ENCODE data around the gene USP7.
"Not testable (repeated sequence)": the region's sequence is repeated elsewhere in the genome, so short reads cannot be mapped to it uniquely, and the experiment has no call there.

The USP7 gene

GRCh38 chr16:8898660-8899318, 64.9 kb downstream of the USP7 start:
- no peak for DNase-seq

- DNase-seq, result no peak
These were observed 68.9 kb downstream of the USP7 start for GRCh38 chr16:8894736-8895334.

- DNase-seq, result no peak
These were observed 69.6 kb downstream of the USP7 start for GRCh38 chr16:8893976-8894690.

- DNase-seq, result no peak
These were observed 70.3 kb downstream of the USP7 start for GRCh38 chr16:8893426-8893825.

- DNase-seq, result no peak
These were observed 71.6 kb downstream of the USP7 start for GRCh38 chr16:8892101-8892575.

- no peak for DNase-seq
These were observed 73.2 kb downstream of the USP7 start for GRCh38 chr16:8890549-8890921.

- no peak for DNase-seq
These were observed 73.7 kb downstream of the USP7 start for GRCh38 chr16:8889893-8890548.

GRCh38 chr16:8888951-8889892, 74.5 kb downstream of the USP7 start:
- no peak for DNase-seq

GRCh38 chr16:8887952-8888560, 75.7 kb downstream of the USP7 start:
- DNase-seq, result no peak

- no peak for DNase-seq
These were observed 76.3 kb downstream of the USP7 start for GRCh38 chr16:8887431-8887765.

GRCh38 chr16:8886593-8887430, 76.9 kb downstream of the USP7 start:
- no peak for DNase-seq

- no peak for DNase-seq
These were observed 77.8 kb downstream of the USP7 start for GRCh38 chr16:8885674-8886592.

GRCh38 chr16:8882725-8883377, 80.9 kb downstream of the USP7 start:
- no peak for DNase-seq

GRCh38 chr16:8882041-8882617, 81.6 kb downstream of the USP7 start, which contains the start of gene LITAFD:
Gene LITAFD (plus strand): TSS chr16:8882351. CDS start chr16:8884356, 2,005 bp downstream.
- no peak for DNase-seq

GRCh38 chr16:8880839-8881510, 82.7 kb downstream of the USP7 start:
- no peak for DNase-seq

- DNase-seq, result no peak
These were observed 85.2 kb downstream of the USP7 start for GRCh38 chr16:8878523-8878911.

GRCh38 chr16:8877894-8878522, 85.7 kb downstream of the USP7 start:
- peak; percentile 13 for DNase-seq

GRCh38 chr16:8875317-8875716, 88.4 kb downstream of the USP7 start:
- DNase-seq, result not testable (repeated sequence)

All from CD4-positive, alpha-beta T cell treated with Interleukin-10 for 1 hour (primary cell).